NCI-H187 treated with DMSO at 0.1 percent for 48 hours (cell line): ENCODE results near the gene PIK3R5.
"Not testable (repeated sequence)": the region's sequence is repeated elsewhere in the genome, so short reads cannot be mapped to it uniquely, and the experiment has no call there.

Source experiments
- DNase-seq: peaks from one replicate; lab custom pipeline; 2025; lab: John Stamatoyannopoulos, UW

PIK3R5 gene

GRCh38 chr17:8896641-8897635 lies 68.6 kb downstream of the PIK3R5 start:
- DNase-seq: no peak

GRCh38 chr17:8896087-8896486 lies 69.4 kb downstream of the PIK3R5 start:
- no peak for DNase-seq

DNA sequence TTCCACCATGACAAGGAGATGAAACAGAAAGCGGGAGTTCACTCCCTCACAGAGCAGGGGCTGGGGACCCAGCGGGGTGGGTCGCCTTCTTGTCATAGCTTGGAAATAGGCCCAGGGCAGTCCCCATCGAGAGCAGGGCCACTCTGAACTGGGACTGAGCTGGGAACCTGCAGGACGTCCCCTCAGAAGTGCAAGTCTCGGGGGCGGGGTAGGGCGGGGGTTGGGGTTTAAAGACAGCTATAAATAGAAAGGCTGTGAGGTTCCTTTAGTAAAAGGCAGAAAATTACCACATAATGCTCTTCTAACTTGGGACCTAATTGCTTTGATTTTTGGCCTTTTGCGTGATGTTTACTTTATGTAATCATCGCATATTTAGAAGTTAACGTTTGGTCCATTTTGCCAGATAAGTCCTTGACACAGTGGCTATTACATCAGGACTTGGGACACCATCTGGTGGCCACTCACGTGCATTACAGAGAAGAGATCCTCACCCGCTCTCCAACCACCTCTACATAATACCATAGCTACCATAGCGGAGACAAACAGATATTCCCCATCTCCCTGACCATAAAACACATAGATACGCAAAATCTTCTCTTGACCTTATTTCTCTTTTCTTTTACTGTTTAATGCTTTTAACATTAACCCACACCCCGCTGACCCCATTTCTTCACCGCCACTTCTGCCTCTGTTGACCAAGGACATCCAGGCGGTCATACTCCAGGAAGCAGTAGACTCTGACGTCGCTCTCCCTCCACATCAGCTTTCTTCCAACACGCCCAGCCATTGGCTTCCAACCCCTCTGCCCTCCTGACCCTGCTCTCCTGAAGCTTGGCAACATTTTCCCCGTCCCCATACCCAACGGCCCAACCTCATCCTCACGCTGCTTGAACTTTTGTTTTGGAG lies 70.6 kb downstream of the PIK3R5 start:
- no peak for DNase-seq

DNA sequence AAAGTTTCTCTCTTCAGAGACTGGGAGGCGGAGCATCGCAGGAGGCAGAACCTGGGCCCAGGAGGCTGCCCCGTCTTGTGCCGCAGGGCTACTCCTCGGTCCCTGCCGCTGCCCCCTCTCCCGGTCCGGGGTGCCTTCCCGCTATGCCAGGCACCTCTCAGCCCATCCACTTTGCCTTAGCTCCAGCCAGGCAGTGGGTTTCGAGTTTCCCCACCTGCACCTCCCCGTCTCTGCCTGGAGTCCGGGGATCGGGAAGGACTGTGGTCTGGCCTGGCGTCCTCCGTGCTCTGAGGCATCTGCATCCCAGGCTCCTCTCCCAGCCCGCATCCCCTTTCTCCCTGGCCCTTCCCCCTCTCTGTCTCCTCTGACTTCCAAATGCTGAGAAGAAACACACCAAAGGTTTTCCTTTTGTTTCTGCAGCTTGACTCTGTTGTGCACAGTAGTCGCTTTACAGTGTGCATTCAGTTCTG lies 71.3 kb downstream of the PIK3R5 start:
- DNase-seq: no peak

DNA sequence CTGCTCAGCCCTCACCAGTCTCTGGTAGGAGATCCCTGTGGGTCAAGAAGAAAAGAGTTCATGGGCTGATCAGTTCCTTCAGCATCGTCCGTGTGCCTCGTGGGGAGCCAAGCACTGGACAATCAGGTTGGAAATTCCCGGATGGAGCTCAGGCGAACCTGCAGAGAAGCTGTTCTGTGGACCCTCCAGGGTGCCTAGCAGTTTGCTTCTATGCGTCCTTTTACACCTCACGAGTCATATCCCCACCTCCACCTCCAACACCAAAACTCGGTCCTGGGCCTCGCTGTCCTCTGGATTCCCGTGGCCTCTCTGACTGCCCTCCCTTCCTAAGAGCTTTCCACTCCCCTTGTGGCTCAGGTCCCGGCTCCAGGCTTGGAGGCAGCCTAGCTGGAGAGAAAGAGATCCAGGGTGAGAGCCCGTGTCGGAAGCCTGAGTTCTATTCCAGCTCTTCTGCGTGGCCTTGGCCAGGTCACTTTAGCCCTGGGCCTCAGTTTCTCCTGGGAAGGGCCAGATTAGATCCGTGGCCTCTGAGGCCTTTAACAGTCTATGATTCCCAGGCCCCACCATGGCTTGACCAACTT lies 71.8 kb downstream of the PIK3R5 start:
- DNase-seq: no peak

DNA sequence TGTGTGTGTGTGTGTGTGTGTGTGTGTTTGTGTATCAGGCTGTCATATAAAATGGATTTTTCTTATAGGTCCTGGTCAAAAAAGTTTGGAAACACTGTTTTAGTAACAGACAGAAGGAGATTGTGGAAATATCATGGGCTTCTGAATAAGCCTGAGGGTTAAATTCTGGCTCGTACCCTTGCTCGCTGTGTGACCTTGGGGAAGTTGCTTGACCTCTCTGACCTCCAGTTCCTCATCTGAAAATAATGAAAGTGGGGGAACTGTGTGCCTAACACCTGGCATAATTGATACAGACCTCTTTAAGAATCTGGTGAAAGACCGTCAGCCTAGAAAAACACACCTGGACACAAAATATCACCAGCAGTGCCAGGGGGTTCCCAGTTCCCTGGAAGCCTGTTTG lies 72.4 kb downstream of the PIK3R5 start:
- no peak for DNase-seq

- no peak for DNase-seq
Measured at GRCh38 chr17:8892338-8892690, 73.2 kb downstream of the PIK3R5 start.

GRCh38 chr17:8890671-8891070 lies 74.8 kb downstream of the PIK3R5 start:
- no peak for DNase-seq

DNA sequence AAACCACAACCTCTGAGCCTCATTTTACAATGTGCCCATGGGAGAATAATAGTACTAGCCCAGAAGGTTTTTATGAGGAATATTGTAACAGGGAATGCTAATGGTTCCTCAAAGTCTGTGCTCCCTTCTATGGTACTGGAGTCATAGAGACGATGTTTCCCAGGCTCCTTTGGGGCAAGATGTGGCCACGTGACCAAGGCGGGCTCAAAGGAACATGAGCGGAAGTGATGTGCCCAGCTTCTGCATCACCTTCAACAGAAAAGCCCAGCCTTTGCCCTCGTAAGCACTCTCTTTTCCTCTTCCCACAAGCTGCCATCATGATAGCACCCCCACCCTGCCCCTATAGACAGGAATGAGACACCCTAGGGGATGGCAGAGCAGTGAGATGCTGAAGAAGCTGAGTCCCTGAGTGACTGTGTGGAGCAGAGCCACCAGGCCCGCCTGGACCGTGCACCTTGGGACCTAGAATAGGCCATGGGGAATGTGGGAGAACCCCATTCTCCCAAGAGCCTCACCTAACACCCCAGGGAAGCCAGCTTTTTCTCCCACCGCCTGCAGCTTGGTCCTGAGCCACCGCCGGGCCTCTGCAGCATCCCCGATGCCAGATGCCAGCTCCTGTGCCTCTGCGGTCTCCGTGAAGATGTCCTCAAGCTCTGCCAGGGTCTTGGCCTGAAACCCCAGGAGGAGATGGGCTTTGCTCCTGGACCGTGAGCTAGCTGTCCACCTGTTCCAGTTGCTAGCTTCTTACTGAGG lies 75.9 kb downstream of the PIK3R5 start:
- DNase-seq: no peak

DNA sequence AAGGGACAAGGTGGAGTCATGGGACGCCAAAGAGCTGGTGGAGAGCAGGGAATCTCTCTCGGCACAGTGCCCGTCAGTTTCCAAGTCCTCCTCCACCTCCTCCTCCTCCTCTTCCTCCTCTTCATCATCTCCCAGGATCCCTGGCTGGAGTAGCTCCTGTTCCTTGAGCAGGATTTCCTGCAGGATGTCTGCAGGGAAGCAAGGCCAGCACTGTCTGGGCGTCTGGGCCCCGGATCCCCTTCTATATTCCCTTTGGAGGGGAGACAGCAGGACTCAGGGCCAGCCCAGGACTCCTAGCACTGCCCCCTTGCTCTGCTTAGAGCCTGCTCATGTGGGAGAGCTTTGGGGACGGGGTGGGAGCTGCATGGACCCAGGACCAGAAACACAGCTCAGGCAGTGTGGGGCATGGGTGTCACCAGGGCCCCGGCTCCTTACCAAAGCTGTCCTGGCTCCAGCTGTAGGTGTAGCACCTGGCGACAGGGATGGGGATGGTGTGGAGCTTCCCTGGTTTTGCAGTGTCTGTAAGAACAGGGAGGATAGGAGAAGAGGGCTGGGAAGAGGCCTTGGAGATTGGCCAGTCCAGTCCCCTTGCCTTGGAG lies 76.7 kb downstream of the PIK3R5 start:
- no peak for DNase-seq

DNA sequence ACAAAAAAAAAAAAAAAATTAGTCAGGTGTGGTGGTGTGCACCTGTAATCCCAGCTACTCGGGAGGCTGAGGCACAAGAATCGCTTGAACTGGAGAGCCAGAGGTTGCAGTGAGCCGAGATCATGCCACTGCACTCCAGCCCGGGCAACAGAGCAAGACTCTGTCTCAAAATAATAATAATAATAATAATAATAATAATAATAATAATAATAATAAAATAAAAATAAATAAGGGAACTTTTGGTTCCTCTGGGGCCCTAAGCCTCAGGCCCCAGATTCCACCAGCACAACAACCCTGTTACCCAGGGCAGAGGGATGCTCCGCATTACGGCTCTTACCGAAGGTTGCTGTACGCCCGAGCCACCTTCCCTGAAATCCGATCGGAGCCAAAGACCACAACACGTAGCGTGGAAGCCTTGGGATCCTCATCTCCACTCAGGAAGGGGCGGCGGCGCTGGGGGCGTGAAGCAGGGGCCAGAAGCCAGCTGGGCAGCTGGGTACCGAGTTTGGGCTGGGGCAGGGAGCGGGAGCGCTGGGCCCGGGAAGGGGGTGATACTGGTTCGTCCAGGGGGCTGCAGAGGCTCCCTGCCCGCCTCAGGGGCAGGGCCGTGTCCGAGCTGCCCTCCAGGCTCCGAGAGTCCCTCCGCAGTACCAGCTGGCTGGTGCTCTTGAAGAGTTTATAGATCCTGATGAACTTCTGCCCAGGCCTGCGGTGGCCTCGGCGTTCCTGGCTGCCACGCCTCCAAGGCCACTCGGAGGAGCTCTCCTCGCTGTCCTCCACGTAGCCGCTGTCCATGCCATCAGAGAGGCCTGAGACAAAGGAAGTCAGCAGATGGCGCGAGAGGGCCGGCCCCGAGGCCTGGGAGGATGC lies 77.4 kb downstream of the PIK3R5 start:
- DNase-seq: no peak

DNA sequence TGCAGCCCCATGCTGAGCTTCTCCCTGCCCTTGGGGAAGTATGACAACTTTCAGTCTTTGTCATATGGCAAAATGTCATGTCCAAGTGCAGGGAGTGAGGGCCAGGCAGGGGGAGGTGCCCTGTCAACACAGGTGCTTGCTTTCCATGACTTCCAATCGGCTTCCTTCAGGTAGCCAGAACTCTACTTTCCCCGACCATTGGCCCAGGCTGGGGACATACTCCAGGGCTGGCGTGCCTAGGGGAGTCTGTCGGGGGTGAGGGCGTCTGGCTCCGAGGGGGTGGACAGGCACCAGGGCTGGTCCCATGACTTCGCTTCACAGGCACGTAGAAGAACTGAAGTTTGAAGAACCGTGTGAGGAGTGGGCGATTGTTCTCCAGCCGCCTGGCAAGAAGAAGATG lies 78.2 kb downstream of the PIK3R5 start:
- no peak for DNase-seq

DNA sequence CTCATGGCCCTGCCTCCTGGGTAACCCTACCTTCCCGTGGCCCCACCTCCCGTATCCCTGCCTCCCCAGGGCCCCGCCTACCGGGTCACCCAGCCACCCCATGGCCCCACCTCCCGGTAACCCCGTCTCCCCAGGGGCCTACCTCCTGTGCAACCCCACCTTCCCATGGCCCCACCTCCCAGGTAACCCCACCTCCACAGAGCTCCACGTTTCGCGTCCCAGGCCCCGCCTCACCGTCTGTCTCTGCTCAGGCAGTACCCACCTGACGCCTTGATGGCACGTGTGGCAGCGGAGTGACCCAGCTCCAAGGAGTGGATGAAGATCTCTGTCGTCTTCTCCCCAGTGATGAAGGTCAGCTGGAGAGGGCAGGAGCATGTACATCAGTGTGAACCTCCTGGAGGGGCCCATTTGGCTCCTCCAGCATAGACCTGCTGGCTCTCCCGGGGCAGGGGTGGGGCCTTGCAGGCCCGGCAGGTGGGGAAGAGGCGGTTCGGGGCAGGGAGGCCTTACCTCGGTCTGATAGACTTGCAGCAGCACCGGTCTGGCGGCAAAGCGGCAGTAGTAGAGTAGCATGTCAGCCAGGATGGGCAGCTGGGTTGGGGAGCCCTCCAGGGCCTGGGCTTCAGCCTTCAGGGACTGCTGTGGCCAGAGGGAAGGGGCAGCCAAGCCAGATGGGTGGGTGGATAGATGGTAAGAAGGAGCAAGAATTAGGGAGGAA lies 79.4 kb downstream of the PIK3R5 start:
- DNase-seq: no peak

DNA sequence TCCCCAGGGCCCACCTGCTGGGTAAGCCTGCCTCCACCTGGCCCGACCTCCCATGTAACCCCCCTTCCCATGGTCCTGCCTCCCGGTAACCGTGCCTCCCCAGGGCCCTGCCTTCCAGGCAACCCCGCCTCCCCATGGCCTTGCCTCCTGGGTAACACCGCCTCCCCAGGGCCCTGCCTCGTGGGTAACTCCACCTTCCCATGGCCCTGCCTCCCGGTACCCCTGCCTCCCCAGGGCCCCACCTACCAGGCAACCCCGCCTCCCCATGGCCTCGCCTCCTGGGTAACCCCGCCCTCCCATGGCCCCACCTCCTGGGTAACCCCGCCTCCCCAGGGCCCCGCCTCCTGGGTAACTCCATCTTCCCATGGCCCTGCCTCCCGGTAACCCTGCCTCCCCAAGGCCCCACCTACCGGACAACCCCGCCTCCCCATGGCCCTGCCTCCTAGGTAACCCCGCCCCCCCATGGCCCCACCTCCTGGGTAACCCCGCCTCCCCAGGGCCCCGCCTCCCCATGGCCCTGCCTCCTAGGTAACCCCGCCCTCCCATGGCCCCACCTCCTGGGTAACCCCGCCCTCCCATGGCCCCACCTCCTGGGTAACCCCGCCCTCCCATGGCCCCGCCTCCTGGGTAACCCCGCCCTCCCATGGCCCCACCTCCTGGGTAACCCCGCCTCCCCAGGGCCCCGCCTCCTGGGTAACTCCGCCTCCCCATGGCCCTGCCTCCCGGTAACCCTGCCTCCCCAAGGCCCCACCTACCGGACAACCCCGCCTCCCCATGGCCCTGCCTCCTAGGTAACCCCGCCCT lies 80.1 kb downstream of the PIK3R5 start:
- not testable (repeated sequence) for DNase-seq

DNA sequence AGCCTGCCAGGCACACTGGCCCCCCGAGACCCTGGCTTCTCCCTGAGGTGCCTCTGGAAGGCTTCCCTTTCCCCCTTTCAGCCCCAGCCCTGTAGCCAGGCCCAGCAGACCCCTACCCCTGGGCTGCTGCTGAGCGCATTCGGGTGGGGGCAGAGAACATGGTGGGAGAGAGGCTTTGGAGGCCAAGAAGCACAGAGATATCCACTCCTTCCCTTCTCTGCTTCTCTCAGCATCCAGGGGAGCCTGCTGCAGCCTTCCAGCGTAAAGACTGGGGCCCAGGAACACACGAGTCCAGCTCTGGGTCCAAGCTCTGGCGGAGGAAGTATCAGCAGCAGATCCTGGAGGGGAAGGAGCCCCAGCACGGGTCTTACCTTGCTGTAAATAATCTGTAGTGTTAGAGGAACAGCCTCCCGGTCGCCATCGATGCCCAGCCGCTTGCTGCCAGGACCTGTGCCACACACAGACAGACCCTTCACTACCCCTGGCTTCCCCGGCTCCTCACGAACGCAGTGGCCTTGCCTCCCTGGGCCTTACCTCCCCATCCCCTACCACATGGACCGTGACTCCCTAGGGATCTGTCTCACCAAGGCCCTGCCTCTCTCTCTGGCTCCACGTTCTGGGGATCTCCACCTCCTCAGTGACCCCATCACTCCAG lies 81.0 kb downstream of the PIK3R5 start:
- DNase-seq: no peak

GRCh38 chr17:8883353-8883752 lies 82.2 kb downstream of the PIK3R5 start:
- no peak for DNase-seq

GRCh38 chr17:8881606-8882005 lies 83.9 kb downstream of the PIK3R5 start:
- no peak for DNase-seq

- DNase-seq: no peak
Measured at GRCh38 chr17:8880466-8880865, 85.0 kb downstream of the PIK3R5 start.
